Dermis blood vessel endothelial cell (primary cell): ENCODE measurements around the gene DNAJC16. TPM values are rescaled to one million over a fixed set of nuclear protein-coding genes. Genes with fewer than 3 reads are reported as not detected.
A peak's percentile ranks its signal among the peaks of the same experiment; 100 is the strongest.
"Not testable (repeated sequence)": the region's sequence is repeated elsewhere in the genome, so short reads cannot be mapped to it uniquely, and the experiment has no call there.

Experiments used
- DNase-seq: peaks from one replicate; pipeline ENCODE4 v3.0.0; 2010
- total RNA-seq: library from RNA; depleted of rRNA; stranded (reverse); fragments of >200 nt; gene quantifications from 2 replicates; pipeline ENCODE4 v1.2.3, GENCODE V29; 2014

DNAJC16 gene
- 15.1 and 16.8 TPM in 2 replicates for total RNA-seq

- peak; percentile 100 for DNase-seq
Measured at GRCh38 chr1:15526490-15527339, at the start of gene DNAJC16. Gene DNAJC16, plus strand, starts transcription at chr1:15526848. Its CDS starts 2,258 bp downstream, at chr1:15529106.

DNA sequence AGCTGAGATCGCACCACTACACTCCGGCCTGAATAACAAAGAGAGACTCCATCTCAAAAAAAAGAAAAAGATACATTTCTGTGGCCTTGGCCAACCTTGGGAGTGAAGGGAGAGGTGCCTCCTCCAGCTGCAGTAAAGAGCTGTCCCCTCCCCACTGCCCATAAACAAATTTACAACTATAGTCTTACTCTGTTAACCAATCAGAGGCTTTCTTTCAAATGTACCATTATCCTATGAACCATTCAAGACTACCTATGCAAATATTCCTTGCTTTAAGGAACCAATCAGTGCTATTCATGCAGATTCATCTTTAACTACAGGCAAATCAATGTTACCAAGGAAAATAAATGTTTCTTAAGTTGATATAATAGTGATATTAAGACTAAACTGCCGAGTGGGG, 49.7 kb upstream of the DNAJC16 start:
- DNase-seq = no peak

DNA sequence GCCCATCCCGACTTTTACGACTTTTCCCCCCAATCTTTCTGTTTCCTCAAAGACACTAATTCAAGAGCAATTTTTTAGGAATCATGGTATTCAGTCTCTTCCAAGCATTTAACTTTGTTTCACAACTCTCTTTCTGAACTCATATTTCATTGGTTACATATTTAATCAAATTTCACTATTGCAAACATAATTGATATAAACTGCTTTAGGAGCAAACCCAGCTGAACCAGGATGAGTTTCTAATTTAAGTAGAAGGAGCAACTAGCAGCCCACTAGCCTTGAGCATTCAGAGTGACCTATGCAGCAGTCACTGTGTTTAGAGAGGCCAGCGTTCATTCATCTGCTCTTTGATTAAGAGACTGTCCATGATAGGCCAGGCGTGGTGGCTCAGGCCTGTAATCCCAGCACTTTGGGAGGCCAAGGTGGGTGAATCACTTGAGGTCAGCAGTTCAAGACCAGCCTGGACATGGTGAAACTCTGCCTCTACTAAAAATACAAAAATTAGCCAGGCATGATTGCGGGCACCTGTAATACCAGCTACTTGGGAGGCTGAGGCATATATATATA, 48.9 kb upstream of the DNAJC16 start:
- no peak for DNase-seq

DNA sequence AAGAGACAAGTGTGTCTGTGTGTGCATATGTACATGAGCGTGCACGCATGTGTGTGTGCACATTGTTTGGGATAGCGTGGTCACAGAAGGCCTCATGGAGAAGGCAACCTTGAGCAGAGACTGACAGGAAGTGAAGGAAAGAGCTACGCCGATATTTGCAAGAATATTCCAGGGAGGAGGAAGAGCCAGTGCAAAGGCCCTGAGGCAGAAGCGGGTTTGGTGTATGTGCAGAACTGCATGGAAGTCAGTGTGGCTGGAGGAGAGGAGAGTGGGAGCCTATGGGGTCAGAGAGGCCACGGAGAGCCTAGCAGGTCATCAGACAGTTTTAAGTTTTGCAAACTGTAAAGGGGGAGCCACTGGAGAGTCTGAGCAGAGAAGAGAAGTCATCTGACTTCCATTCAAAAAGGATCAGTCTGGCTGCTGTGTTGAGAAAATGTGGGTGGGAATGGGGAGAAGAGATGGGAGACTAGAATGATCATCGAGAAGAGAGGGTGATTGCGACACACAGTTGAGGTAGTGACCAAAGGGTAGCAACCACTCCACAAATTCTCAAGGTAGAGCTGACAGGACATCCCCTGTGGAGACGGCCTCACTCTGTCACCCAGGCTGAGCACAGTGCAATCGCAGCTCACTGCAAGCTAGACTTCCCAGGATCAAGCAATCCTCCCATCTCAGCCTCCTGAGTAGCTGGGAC, 46.8 kb upstream of the DNAJC16 start:
- DNase-seq = no peak

DNA sequence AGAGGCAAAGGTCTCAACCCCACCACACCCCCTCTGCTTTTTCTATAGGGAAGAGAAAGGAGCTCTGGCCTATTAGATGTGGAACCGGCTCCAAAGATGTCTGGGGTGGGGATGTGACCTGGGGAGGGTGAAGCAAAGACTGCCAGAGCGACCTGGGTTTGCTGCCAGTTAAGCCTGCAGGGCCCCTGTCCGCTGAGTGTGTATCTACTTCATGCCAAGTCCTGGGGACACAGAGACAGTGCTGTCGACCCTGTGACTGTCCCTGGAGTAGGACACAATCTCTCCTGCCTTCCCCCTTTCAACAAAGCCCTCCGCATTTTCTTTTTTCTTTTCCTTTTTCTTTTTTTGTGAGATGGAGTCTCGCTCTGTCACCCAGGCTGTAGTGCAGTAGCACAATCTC, 44.2 kb upstream of the DNAJC16 start:
- not testable (repeated sequence) for DNase-seq

- not testable (repeated sequence) for DNase-seq
Measured at GRCh38 chr1:15482983-15483543, 43.6 kb upstream of the DNAJC16 start.

GRCh38 chr1:15483971-15484370, 42.7 kb upstream of the DNAJC16 start:
- DNase-seq = no peak

DNA sequence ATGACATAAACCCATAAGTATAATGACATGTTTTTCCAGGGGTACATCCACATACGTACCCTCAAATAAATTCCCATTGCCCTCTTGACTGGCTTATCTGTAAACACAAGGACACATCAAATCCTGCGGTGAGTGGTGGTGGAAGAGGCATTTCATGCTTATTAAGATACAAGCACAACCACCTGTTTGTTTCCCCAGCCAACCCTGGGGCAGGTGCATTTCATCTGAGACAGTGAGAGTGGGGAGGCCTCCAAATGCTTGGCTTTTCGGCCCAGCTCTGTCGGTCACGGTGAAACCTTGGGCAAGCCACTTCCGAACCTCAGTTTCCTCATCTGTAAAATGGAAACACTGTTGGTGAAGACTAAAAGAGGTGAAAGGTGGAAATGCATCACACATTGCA, 42.2 kb upstream of the DNAJC16 start:
- DNase-seq = not testable (repeated sequence)

GRCh38 chr1:15485636-15486035, 41.0 kb upstream of the DNAJC16 start:
- no peak for DNase-seq

DNA sequence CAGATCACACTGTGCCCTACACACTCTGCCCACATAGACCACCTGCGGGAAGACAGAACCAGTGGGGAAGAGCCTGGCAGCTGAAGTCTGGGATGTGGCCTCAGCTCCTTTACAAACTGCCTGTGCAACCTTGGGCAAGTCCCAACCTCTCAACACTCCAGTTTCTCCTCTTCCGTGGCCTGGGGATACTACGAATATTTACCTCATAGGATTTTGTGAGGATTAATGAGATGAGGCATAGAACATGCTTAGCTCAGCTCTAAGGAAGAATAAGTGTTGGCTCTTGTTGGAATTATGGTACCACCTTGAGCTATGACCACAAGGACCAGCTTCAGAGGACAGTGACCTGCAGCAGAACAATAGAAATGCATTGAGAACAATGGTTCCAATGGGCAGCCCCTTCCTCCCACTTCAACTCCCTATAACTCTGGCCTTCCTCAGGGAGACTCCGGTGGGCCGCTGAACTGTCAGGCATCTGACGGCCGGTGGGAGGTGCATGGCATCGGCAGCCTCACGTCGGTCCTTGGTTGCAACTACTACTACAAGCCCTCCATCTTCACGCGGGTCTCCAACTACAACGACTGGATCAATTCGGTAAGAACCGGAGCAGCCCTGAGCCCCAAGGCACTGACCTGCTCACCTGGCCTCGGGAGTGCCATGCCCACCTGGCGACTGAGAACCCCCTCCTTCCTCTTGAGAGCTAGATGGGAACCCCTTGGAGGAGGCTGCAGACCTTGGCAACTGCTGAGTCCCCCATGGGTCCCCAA, 39.6 kb upstream of the DNAJC16 start:
- DNase-seq = not testable (repeated sequence)

DNA sequence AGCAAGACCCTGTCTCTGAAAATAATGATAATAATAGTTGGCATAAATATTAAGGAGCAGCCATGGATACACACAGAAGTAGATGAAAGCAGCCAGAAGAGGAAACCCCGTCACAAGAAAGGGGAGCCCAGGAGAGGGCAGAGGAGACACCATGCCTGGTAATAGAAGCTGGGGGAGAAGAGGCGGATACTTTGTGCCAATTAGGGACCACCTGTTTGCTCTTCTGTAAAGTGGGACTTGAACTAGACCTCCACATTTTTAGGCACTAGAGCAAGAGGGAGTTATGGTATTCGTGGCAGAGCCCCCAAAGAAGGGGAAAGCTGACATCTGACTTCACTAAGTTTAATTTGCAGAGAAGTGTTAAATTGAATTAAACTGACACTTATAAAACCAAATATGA, 38.3 kb upstream of the DNAJC16 start:
- no peak for DNase-seq

GRCh38 chr1:15489052-15489736, 37.5 kb upstream of the DNAJC16 start:
- DNase-seq = no peak

DNA sequence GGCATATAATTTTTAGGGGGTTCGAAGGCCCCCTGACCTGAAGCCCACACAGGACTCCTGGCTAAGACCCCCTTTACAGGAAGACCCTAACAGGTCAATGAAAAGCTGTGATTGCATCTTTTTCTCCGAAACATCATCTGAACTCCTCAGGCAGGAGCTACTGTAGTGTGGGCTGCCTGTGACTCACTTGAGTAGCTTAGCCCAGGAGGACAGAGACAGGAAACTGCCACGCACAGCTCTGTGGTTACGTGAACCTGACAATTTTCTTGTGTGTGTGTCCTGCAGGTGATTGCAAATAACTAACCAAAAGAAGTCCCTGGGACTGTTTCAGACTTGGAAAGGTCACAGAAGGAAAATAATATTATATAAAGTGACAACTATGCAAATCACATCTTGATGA, 35.6 kb upstream of the DNAJC16 start:
- peak; percentile 69 for DNase-seq

GRCh38 chr1:15492596-15492995, 34.1 kb upstream of the DNAJC16 start:
- DNase-seq = no peak

DNA sequence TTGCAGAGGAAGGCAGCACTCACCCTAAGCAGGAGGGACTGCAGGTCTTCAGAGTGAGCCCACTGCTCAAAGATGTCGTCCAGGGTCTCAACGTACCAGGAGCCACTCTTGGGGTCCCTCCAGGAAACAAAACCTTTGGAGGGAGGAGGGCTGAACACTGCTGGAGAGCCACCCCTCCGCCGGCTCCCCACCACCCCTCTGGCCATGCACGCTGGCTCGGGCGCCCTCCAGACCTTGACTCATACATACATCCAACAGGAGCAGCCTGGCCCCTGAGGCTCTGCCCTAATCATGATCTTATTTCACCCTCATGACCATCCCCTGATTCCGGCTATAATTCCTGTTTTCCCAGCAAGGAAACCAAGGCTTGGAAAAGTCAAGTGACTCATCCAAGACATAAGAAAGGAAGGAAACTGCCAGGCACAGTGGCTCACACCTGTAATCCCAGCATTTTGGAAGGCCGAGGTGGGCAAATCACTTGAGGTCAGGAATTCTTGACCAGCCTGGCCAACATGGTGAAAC, 32.7 kb upstream of the DNAJC16 start:
- peak; percentile 80 for DNase-seq

DNA sequence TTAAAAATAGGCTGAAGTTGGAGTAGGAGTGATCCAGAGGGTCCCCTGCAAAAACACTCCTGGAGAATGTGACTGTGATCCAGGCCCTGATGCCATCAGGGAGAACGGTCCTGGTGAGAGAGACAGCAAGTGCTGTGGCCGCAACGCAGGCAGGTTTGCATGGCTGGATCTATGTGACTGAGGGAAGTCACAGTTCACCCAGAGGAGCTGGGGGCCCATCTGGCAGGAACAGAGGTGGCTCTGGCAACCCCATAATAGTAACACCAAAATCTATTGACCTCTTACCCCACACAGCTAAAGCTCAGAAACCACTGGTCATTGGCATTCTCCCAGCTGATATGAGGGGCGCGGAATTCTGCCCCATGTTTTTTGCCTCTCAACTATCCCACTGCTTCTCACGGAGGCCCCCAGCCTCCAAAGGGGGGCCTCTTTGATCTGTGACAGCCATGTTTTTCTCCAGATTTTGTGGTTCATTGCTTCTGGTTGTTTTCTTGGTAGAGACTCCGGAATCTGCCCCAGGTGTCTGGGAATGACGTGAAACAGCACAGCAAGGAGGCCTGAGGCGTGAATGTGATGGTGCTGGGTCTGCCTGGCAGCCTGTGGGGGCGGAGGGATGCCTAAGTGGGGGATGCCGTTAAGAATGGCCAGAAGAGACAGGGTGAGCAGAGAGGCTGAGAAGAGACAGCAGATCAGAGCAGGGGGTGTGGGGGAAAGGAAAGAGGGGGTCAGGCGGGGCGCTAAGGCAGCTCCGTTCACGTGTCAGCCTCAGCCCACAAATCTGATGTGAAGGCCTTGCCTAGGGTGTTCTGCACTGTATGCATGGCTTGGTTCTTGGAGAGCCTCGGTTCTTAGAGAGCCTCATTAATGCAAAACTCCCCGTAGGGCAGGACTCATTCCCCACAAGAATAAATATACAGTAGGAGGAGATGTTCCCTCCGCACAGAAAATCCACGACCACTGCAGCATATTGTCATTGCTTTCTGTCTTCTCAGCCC, 26.2 kb upstream of the DNAJC16 start:
- DNase-seq = no peak

DNA sequence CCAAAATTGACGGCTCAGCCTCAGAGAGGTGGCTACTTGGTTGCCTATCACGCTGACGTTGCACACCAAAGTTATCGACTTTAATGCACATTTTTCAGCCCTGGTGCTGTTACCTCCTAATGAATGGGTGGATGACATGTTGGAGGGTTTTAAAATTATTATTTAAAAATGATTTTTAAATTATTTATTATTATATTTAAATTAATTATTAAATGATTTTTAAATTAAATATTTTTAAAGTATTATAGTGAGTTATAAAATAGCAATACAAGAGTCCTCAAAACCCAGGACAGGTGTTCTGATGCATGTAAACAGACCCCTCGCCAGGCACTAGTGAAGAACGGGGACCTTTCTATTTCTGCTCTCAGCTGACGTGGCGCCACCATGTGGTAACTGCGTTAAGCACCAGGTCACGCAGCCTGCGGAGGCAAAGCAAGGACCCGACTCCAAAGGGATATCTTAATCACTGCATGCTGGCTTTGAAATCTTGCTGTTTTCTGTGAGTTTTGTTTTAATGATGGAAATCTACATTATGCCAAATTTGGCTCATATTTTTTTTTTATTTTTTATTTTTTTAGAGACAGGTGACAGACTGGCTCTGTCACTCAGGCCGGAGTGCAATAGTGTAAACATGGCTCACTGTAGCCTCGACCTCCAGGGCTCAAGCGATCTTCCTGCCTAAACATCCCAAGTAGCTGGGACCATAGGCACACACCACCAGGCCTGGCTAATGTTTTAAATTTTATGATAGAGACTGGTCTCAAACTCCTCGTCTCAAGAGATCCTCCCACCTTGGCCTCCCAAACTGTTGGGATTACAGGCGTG, 25.2 kb upstream of the DNAJC16 start:
- peak; percentile 82 for DNase-seq

DNA sequence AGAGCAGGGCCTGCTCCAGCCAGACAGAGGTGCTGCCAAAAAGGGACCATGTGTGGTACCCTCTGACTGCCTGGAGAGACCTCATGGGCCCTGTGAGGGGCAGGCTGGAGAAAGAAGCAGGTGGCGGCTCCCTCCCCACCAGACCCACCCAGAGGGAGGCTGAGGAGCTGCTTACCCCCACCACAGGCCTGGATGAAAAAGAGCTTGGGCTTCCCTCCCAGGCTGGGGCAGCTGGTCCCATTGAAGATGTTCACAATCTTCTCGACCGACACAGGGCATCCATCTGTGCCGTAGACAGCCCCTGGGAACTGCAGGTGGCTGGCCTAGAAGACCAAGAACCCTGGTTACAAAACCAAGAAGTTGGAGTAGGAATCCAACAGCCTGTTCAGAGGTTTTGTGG, 22.2 kb upstream of the DNAJC16 start:
- DNase-seq = no peak

DNA sequence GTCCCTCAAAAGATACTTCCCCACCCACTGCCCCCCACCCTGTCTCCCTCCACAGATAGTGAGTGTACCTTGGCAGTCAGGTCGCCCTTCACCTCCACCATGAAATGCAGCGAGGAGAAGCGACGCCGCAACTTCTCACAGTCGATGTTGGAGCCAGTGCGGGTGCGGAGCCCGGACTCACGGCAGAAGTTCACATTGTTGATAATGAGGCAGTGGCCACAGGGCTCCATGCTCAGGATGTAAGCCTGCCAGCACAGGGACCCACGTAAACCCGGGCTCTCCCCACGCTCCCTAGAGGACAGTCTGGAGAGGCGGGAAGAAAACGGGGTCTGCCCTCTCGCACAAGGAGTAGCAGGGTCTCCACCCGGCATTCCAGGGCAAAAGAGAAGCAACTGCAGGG, 19.8 kb upstream of the DNAJC16 start:
- no peak for DNase-seq
